H1 (cell line): ENCODE results near the gene FN3KRP.

Source experiments
- CBX5 ChIP-seq: fragments of 300-800, 300-1000 bp; sonication (generic); IDR thresholded peaks from 2 replicates; pipeline ENCODE4 v1.7.1; 2016; ENCODE audit warnings: antibody characterized with exemption, low read length, low read depth
- CBX8 ChIP-seq: fragments of 300-800, 300-1000 bp; sonication (generic); IDR thresholded peaks from 2 replicates; pipeline ENCODE4 v1.7.1; 2016; ENCODE audit warnings: low read depth, low read length, borderline replicate concordance
- CEBPB ChIP-seq: IDR thresholded peaks from 2 replicates; pipeline ENCODE4 v1.6.1; 2012; ENCODE audit warnings: low read depth, low read length
- CREB1 ChIP-seq: IDR thresholded peaks from 2 replicates; pipeline ENCODE4 v1.6.1; 2012; ENCODE audit warnings: inconsistent platforms
- EGR1 ChIP-seq: IDR thresholded peaks from 2 replicates; pipeline ENCODE4 v1.6.1; 2011; ENCODE audit warnings: low read depth, low read length, borderline replicate concordance
- EZH2 ChIP-seq: fragments of 200-600 bp; sonication (generic); IDR thresholded peaks from 2 replicates; pipeline ENCODE4 v1.7.1; 2012; ENCODE audit warnings: low read depth, mild to moderate bottlenecking, moderate library complexity, low read length, inconsistent platforms; ENCODE audit not compliant: severe bottlenecking
- GABPA ChIP-seq: IDR thresholded peaks from 2 replicates; pipeline ENCODE4 v1.6.1; 2011; ENCODE audit warnings: mild to moderate bottlenecking, low read length, moderate library complexity, borderline replicate concordance; ENCODE audit not compliant: insufficient read depth
- HDAC2 ChIP-seq, 2 experiments: fragments of 300-600 bp in 1 of 2; sonication (generic) in 1 of 2; IDR thresholded peaks; 2 replicates each; pipeline ENCODE4 v1.6.1; 2011 to 2012; ENCODE audit warnings: low read depth in 2 of 2, low read length in 2 of 2, mild to moderate bottlenecking in 2 of 2, moderate library complexity in 2 of 2, borderline replicate concordance in 1 of 2, inconsistent platforms in 1 of 2
- JUN ChIP-seq: IDR thresholded peaks from 2 replicates; pipeline ENCODE4 v1.6.1; 2011; ENCODE audit warnings: low read depth, mild to moderate bottlenecking, improper control_type of control experiment, low read length
- NANOG ChIP-seq: IDR thresholded peaks from 2 replicates; pipeline ENCODE4 v1.6.1; 2011; ENCODE audit warnings: low read length, low read depth, mild to moderate bottlenecking, inconsistent platforms; ENCODE audit not compliant: insufficient read depth, poor library complexity, severe bottlenecking
- NRF1 ChIP-seq: IDR thresholded peaks from 2 replicates; pipeline ENCODE4 v1.6.1; 2011; ENCODE audit warnings: mild to moderate bottlenecking, low read depth, low read length, improper control_type of control experiment
- RAD21 ChIP-seq, 2 experiments: IDR thresholded peaks in 1 of 2; conservative IDR thresholded peaks in 1 of 2; 2 replicates each; pipeline ENCODE4 v1.6.1; 2011; ENCODE audit warnings: low read depth in 2 of 2, low read length in 2 of 2, improper control_type of control experiment in 1 of 2, inconsistent platforms in 1 of 2, mild to moderate bottlenecking in 1 of 2, moderate library complexity in 1 of 2
- TF ChIP-seq, protein P1 (sequence below), 3 experiments: IDR thresholded peaks; 1 replicate in 2 of 3; 2 replicates in 1 of 3; pipeline versions ENCODE4 v1.5.1 to v1.6.1; 2011; ENCODE audit warnings: low read length in 3 of 3, mild to moderate bottlenecking in 3 of 3, inconsistent platforms in 2 of 3, low read depth in 1 of 3, moderate library complexity in 1 of 3; ENCODE audit not compliant: insufficient read depth in 1 of 3; ENCODE audit errors: control extremely low read depth in 1 of 3
- TF ChIP-seq, protein P2 (sequence below): IDR thresholded peaks from 2 replicates; pipeline ENCODE4 v1.6.1; 2012; ENCODE audit warnings: inconsistent platforms

DNA sequence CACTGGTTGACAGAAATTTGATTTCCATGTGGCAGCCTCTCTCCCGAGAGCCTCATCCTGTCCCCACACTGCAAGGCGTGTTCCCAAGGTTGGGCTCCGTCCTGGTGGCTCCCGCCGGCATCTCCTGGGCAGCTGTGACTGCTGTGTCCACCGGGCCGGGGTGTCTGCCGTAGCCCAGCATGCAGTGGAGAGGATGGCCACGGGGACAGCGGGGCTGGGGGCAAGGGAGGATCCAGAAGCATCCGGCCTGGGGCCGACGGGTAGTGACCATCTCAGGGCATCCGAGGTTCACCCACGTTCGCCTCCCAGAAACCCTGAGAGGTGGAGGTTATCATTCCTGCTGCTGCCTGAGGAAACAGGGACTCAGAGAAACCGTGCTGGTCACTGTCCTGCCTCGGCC, 10.8 kb upstream of the FN3KRP start:
- no peak for TF ChIP-seq CBX8
- TF ChIP-seq CREB1, result no peak
- no peak for TF ChIP-seq EGR1
- TF ChIP-seq, protein P1, sequence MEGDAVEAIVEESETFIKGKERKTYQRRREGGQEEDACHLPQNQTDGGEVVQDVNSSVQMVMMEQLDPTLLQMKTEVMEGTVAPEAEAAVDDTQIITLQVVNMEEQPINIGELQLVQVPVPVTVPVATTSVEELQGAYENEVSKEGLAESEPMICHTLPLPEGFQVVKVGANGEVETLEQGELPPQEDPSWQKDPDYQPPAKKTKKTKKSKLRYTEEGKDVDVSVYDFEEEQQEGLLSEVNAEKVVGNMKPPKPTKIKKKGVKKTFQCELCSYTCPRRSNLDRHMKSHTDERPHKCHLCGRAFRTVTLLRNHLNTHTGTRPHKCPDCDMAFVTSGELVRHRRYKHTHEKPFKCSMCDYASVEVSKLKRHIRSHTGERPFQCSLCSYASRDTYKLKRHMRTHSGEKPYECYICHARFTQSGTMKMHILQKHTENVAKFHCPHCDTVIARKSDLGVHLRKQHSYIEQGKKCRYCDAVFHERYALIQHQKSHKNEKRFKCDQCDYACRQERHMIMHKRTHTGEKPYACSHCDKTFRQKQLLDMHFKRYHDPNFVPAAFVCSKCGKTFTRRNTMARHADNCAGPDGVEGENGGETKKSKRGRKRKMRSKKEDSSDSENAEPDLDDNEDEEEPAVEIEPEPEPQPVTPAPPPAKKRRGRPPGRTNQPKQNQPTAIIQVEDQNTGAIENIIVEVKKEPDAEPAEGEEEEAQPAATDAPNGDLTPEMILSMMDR (IDR thresholded peaks at IDR 0.05; ENCODE audit: control extremely low read depth in 1 of 3, insufficient read depth in 1 of 3, low read depth in 1 of 3, low read length in 3 of 3), result no peak
- no peak for TF ChIP-seq JUN
- TF ChIP-seq, protein P2, sequence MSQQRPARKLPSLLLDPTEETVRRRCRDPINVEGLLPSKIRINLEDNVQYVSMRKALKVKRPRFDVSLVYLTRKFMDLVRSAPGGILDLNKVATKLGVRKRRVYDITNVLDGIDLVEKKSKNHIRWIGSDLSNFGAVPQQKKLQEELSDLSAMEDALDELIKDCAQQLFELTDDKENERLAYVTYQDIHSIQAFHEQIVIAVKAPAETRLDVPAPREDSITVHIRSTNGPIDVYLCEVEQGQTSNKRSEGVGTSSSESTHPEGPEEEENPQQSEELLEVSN, result no peak
- no peak for TF ChIP-seq CBX5
- no peak for TF ChIP-seq HDAC2 (IDR thresholded peaks at IDR 0.05; ENCODE audit: borderline replicate concordance in 1 of 2, low read depth in 2 of 2, low read length in 2 of 2)
- no peak for TF ChIP-seq RAD21 (IDR thresholded peaks at IDR 0.05 in 1 of 2, conservative IDR thresholded peaks at IDR 0.05 in 1 of 2; ENCODE audit: low read depth in 2 of 2, low read length in 2 of 2)
- no peak for TF ChIP-seq NRF1
- TF ChIP-seq GABPA, result no peak
- TF ChIP-seq CEBPB, result no peak
- TF ChIP-seq NANOG, result no peak
- no peak for TF ChIP-seq EZH2
